Mammary microvascular endothelial cell (primary cell): ENCODE data around the gene RAB9B. TPM values are rescaled to one million over a fixed set of nuclear protein-coding genes. Genes with fewer than 3 reads are reported as not detected.

ENCODE experiments used
- total RNA-seq: library from RNA; depleted of rRNA; stranded (reverse); fragments of >200 nt; gene quantifications from 2 replicates; pipeline ENCODE4 v1.2.3, GENCODE V29; 2015

The RAB9B gene
- 0.10 and 0.13 TPM in 2 replicates for total RNA-seq

GRCh38 chrX:103831803-103832544 lies at the start of gene RAB9B:
Gene RAB9B, minus strand, starts transcription at chrX:103832257. Its CDS starts 6,473 bp downstream, at chrX:103825784.

GRCh38 chrX:103776546-103776945 lies 55.5 kb downstream of the RAB9B start, which contains the start of gene PLP1:
Gene PLP1, plus strand, starts transcription at chrX:103776840. Its CDS starts 156 bp downstream, at chrX:103776996.

Other genes with a start within 250 kb of the RAB9B start
- gene TCEAL4, start 246.7 kb downstream of the RAB9B start, total RNA-seq: 41.0 and 53.2 TPM in 2 replicates
- gene TCEAL3, start 224.3 kb downstream of the RAB9B start, total RNA-seq: 12.3 and 21.1 TPM in 2 replicates
- 26.3 and 29.7 TPM in 2 replicates for gene TCEAL1, start 203.3 kb downstream of the RAB9B start, total RNA-seq
- gene MORF4L2, start 145.6 kb downstream of the RAB9B start, total RNA-seq: 308 and 311 TPM in 2 replicates
- not detected in 2 replicates for gene TMEM31, start 121.3 kb downstream of the RAB9B start, total RNA-seq
- gene PLP1, start 55.4 kb downstream of the RAB9B start, total RNA-seq: not detected in 2 replicates
- 6.9 and 13.6 TPM in 2 replicates for gene TMSB15B, start 130.4 kb upstream of the RAB9B start, total RNA-seq
- gene H2BW1, start 181.5 kb upstream of the RAB9B start, total RNA-seq: not detected in 2 replicates
- gene H2BW2, start 207.7 kb upstream of the RAB9B start, total RNA-seq: not detected in 2 replicates
- 0.40 and 1.3 TPM in 2 replicates for gene TMSB15C, start 244.0 kb upstream of the RAB9B start, total RNA-seq